A549 (cell line): ENCODE measurements around the gene C1orf105. TPM values are rescaled to one million over a fixed set of nuclear protein-coding genes. Genes with fewer than 3 reads are reported as not detected.
A peak's percentile ranks its signal among the peaks of the same experiment; 100 is the strongest.

Source experiments
- ATAC-seq, 2 experiments: fragments of 200-7000 bp in 1 of 2; fragments of >200 bp in 1 of 2; cut with Nextera tagmentation in 1 of 2; cut with Tn5 transposase in 1 of 2; 3 replicates each; pipeline versions ENCODE4 v1.8.0 to v1.9.1; 2018 to 2020; ENCODE audit warnings: mild to moderate bottlenecking in 1 of 2, moderate library complexity in 1 of 2
- CTCF ChIA-PET: fragments of 300-600 bp; sonication (Branson Sonifier 250); formaldehyde crosslinking; extraction: SDS; loops from one replicate; lab custom pipeline; 2021; ENCODE audit warnings: antibody characterized with exemption, inconsistent platforms; lab: Yijun Ruan, JAX
- POLR2A ChIA-PET: fragments of 350-600 bp; formaldehyde crosslinking; extraction: SDS; loops from one replicate; lab custom pipeline; 2021; ENCODE audit warnings: antibody characterized with exemption, inconsistent platforms; lab: Yijun Ruan, JAX
- DNase-seq, 2 experiments: peaks; one replicate each; pipeline versions ENCODE4 v3.0.0 to v3.0.0-alpha.2; 2011 to 2016; ENCODE audit warnings: low read depth in 1 of 2, low spot score in 1 of 2
- FAIRE-seq: peaks from 2 replicates; lab custom pipeline; 2011; peaks lifted over from hg19 to GRCh38; lab: Jason Lieb, UNC
- H3K27ac ChIP-seq, 2 experiments: fragments of >200 bp; sonication (Bioruptor Twin); formaldehyde crosslinking; 3 replicates each; pipeline ENCODE4 v1.5.1; 2016 to 2017
- H3K4me1 ChIP-seq: fragments of >200 bp; sonication (Bioruptor Twin); formaldehyde crosslinking; 3 replicates; pipeline ENCODE4 v1.6.1; 2016
- H3K4me2 ChIP-seq: fragments of >200 bp; sonication (Bioruptor Twin); formaldehyde crosslinking; 3 replicates; pipeline ENCODE4 v1.6.1; 2016
- H3K4me3 ChIP-seq: fragments of >200 bp; sonication (Bioruptor Twin); formaldehyde crosslinking; 3 replicates; pipeline ENCODE4 v1.5.1; 2016
- H3K9me3 ChIP-seq: fragments of >200 bp; sonication (Bioruptor Twin); formaldehyde crosslinking; 3 replicates; pipeline ENCODE4 v1.6.1; 2016
- BHLHE40 ChIP-seq: IDR thresholded peaks from 2 replicates; pipeline ENCODE4 v1.6.1; 2012; ENCODE audit warnings: low read depth, low read length, inconsistent platforms
- CHD2 ChIP-seq: fragments of 150-350 bp; IDR thresholded peaks from 2 replicates; pipeline ENCODE4 v1.6.1; 2014; ENCODE audit warnings: low read length; ENCODE audit not compliant: partially characterized antibody
- CHD4 ChIP-seq: fragments of 200-600 bp; sonication (generic); IDR thresholded peaks from 2 replicates; pipeline ENCODE4 v1.6.1; 2016; ENCODE audit warnings: antibody characterized with exemption, mild to moderate bottlenecking, borderline replicate concordance
- EHF ChIP-seq: fragments of 250-450 bp; sonication (Bioruptor Pico); IDR thresholded peaks from 2 replicates; pipeline ENCODE4 v1.5.0; 2020; ENCODE audit warnings: mild to moderate bottlenecking
- ELK1 ChIP-seq: fragments of 150-350 bp; IDR thresholded peaks from 2 replicates; pipeline ENCODE4 v1.6.1; 2014; ENCODE audit warnings: low read depth, mild to moderate bottlenecking, low read length
- HDAC2 ChIP-seq: fragments of 200-600 bp; sonication (generic); IDR thresholded peaks from 2 replicates; pipeline ENCODE4 v1.6.1; 2016
- HMGXB4 ChIP-seq: fragments of 250-450 bp; sonication (Bioruptor Pico); IDR thresholded peaks from 2 replicates; pipeline ENCODE4 v1.5.0; 2021; ENCODE audit warnings: mild to moderate bottlenecking, moderate library complexity, borderline replicate concordance
- HOXB13 ChIP-seq: fragments of 250-450 bp; sonication (Bioruptor Pico); IDR thresholded peaks from 2 replicates; pipeline ENCODE4 v1.5.0; 2020; ENCODE audit warnings: low read depth, mild to moderate bottlenecking, moderate library complexity
- JUNB ChIP-seq: fragments of >200 bp; sonication (Bioruptor Twin); formaldehyde crosslinking; IDR thresholded peaks from 2 replicates; pipeline ENCODE4 v1.6.1; 2016
- KDM5A ChIP-seq: fragments of 200-600 bp; sonication (generic); IDR thresholded peaks from 2 replicates; pipeline ENCODE4 v1.6.1; 2016; ENCODE audit warnings: antibody characterized with exemption, mild to moderate bottlenecking
- NFE2L2 ChIP-seq: fragments of 150-350 bp; conservative IDR thresholded peaks from 2 replicates; pipeline ENCODE4 v1.6.1; 2014; ENCODE audit warnings: low read length
- PBX3 ChIP-seq: IDR thresholded peaks from 2 replicates; pipeline ENCODE4 v1.6.1; 2012
- POLR2A ChIP-seq: IDR thresholded peaks from 2 replicates; pipeline ENCODE4 v1.6.1; 2012; ENCODE audit warnings: mild to moderate bottlenecking, low read length
- POLR2AphosphoS2 ChIP-seq: conservative IDR thresholded peaks from 2 replicates; pipeline ENCODE4 v1.6.1; 2012; ENCODE audit warnings: low read length, improper control_type of control experiment, inconsistent platforms
- RARB ChIP-seq: fragments of 250-450 bp; sonication (Bioruptor Pico); IDR thresholded peaks from 2 replicates; pipeline ENCODE4 v1.8.0; 2021; ENCODE audit warnings: mild to moderate bottlenecking, moderate library complexity
- RCOR1 ChIP-seq: fragments of 150-350 bp; IDR thresholded peaks from 2 replicates; pipeline ENCODE4 v1.6.1; 2014; ENCODE audit warnings: antibody characterized with exemption, low read length, low read depth
- REST ChIP-seq: fragments of 200-600 bp; sonication (generic); IDR thresholded peaks from 2 replicates; pipeline ENCODE4 v1.6.1; 2016; ENCODE audit warnings: antibody characterized with exemption, mild to moderate bottlenecking, moderate library complexity
- RNF2 ChIP-seq: fragments of 200-600 bp; sonication (generic); IDR thresholded peaks from 2 replicates; pipeline ENCODE4 v1.6.1; 2016; ENCODE audit warnings: low read depth, mild to moderate bottlenecking, antibody characterized with exemption, moderate library complexity, borderline replicate concordance
- SMC3 ChIP-seq: fragments of >200 bp; sonication (Bioruptor Twin); formaldehyde crosslinking; IDR thresholded peaks from 3 replicates; pipeline ENCODE4 v1.6.1; 2018; ENCODE audit warnings: inconsistent platforms
- SREBF2 ChIP-seq: fragments of 450-650 bp; IDR thresholded peaks from 2 replicates; pipeline ENCODE4 v1.6.1; 2014; ENCODE audit warnings: mild to moderate bottlenecking, moderate library complexity
- TFCP2L1 ChIP-seq: fragments of 250-450 bp; sonication (Bioruptor Pico); IDR thresholded peaks from 2 replicates; pipeline ENCODE4 v1.5.0; 2021; ENCODE audit warnings: mild to moderate bottlenecking
- ZFP36 ChIP-seq: fragments of 450-650 bp; IDR thresholded peaks from 2 replicates; pipeline ENCODE4 v1.6.1; 2014; ENCODE audit warnings: borderline replicate concordance; ENCODE audit not compliant: partially characterized antibody
- ZSCAN20 ChIP-seq: fragments of 250-450 bp; sonication (Bioruptor Pico); IDR thresholded peaks from 2 replicates; pipeline ENCODE4 v1.8.0; 2022; ENCODE audit warnings: mild to moderate bottlenecking, moderate library complexity
- WGBS: methylation state at CpG from one replicate; pipeline ENCODE4 v1.1.6; 2017; ENCODE audit errors: missing lambda C conversion rate; 5-methylcytosine and 5-hydroxymethylcytosine counted together
- polyA plus RNA-seq, 4 experiments: library from polyadenylated mRNA; depleted of rRNA in 3 of 4; stranded (reverse); fragments of >200 nt; fragmentation: RNase III in 1 of 4; extraction: RNeasy Plus Mini Kit Qiagen cat#74134 plus additional on column Dnase treatment in 1 of 4; gene quantifications; 2 replicates in 3 of 4; 3 replicates in 1 of 4; pipeline ENCODE4 v1.2.3, GENCODE V29; 2011 to 2017
- TF ChIP-seq, protein P1 (sequence below): fragments of >200 bp; sonication (Bioruptor Twin); formaldehyde crosslinking; IDR thresholded peaks from 3 replicates; pipeline ENCODE4 v1.6.1; 2016
- TF ChIP-seq, protein P2 (sequence below): fragments of 250-450 bp; sonication (Bioruptor Pico); IDR thresholded peaks from 2 replicates; pipeline ENCODE4 v1.5.0; 2020; ENCODE audit warnings: low read depth, mild to moderate bottlenecking, moderate library complexity

Gene C1orf105
- polyA plus RNA-seq, 2 of the 4 experiments (the other 2 are of a cell fraction), result 0.40 TPM; not detected in 1

- ATAC-seq (no peak), FAIRE-seq (no peak), DNase-seq (no peak)
- WGBS, result 62% methylated on average over 3 of the region's 3 CpGs
- no peak for TF ChIP-seq ZFP36
- H3K27ac ChIP-seq, result peak overlapping the region; percentile 94 to 98
- H3K4me1 ChIP-seq, result peaks cover 17% of the 10 kb centered on the region
- peak overlapping the region; percentile 88 for H3K4me2 ChIP-seq
- H3K4me3 ChIP-seq, result peak overlapping the region; percentile 92
- CTCF ChIA-PET, result interaction anchor here (0.6 to 4.8 kb wide), 14 partner anchors 8 to 642 kb away, joined by 3 to 28 read pairs (median 4); no protein-coding TSS in a partner anchor
- POLR2A ChIA-PET, result no interaction called here
- H3K9me3 ChIP-seq, result no peaks in the 10 kb centered on the region
These were observed 22.5 kb downstream of the C1orf105 start for GRCh38 chr1:172442843-172443565.

DNA sequence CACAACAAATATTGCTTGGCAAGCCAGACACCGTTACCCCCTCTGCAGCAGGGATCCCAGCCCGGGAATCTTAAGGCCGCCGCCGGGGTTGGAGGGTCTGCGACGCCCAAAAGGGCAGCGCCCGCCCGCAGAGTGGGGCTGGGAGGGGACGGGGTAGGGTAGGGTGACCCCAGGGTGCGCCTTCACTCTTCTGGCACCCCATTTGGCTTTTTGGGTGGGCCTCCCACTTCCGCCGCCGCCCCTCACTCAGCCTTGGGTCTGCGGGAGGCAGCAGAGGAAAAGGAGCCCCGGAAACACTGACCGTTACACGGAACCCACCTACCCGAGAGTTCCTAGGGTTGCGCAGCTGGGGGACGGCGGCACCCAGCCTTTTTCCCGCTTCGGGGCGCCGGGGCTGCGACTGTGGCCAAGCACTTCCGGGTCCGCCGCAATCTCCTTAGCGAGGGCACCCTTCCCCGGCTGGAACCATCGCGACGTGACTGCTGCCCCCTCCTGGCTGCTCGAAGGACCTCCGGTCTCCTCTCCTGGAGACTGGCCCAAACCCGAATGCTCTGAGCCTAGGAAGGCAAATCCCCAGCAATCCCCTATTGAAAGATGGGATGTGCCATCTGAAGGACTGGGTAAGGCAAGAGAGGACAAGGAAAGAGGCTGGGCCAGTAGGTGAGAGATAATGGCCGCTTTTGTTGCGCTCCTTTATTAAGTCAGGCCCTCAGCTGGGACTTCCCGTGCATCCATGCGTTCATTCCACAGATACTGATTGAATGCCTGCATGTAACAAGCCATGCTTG lies 23.4 kb downstream of the C1orf105 start, which contains the start of gene PIGC:
TSS of gene PIGC (minus strand) at position 404 of the 788 bp plus-strand sequence. CDS start 1,447 bp downstream, outside the sequence.
- FAIRE-seq (no peak), ATAC-seq (peak; percentile 97 to 99), DNase-seq (peak; percentile 90)
- Histone ChIP-seq H3K4me3 (peak within 1 kb of the TSS; percentile 92), H3K4me2 (peak within 1 kb of the TSS; percentile 88), H3K27ac (peak within 1 kb of the TSS; percentile 94 to 98), H3K4me1 (peaks cover 25% of the 10 kb centered on the region), H3K9me3 (no peaks in the 10 kb centered on the region)
- POLR2A ChIA-PET, result no interaction called here
- CTCF ChIA-PET, result interaction anchor here (0.6 to 4.8 kb wide), 23 partner anchors 9 to 677 kb away, joined by 3 to 28 read pairs (median 3); no protein-coding TSS in a partner anchor
- 14% methylated on average over 19 of the region's 43 CpGs for WGBS
- TF ChIP-seq NFE2L2 (no peak), POLR2AphosphoS2 (no peak), CHD2 (no peak), SREBF2 (no peak), REST (no peak), POLR2A (peak; percentile 59), ZFP36 (no peak), JUNB (no peak), HOXB13 (CRISPR knock-in tag) (no peak), TFCP2L1 (no peak), CHD4 (no peak), RARB (CRISPR knock-in tag) (no peak), KDM5A (no peak), BHLHE40 (no peak), PBX3 (no peak), RCOR1 (no peak), HMGXB4 (no peak), EHF (no peak), ZSCAN20 (CRISPR knock-in tag) (no peak), ELK1 (no peak), SMC3 (peak; percentile 81), RNF2 (no peak), HDAC2 (no peak)
- TF ChIP-seq, protein P1, sequence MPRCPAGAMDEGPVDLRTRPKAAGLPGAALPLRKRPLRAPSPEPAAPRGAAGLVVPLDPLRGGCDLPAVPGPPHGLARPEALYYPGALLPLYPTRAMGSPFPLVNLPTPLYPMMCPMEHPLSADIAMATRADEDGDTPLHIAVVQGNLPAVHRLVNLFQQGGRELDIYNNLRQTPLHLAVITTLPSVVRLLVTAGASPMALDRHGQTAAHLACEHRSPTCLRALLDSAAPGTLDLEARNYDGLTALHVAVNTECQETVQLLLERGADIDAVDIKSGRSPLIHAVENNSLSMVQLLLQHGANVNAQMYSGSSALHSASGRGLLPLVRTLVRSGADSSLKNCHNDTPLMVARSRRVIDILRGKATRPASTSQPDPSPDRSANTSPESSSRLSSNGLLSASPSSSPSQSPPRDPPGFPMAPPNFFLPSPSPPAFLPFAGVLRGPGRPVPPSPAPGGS, result peak; percentile 52; the same call in 2 of the 3 replicates
- TF ChIP-seq, protein P2, sequence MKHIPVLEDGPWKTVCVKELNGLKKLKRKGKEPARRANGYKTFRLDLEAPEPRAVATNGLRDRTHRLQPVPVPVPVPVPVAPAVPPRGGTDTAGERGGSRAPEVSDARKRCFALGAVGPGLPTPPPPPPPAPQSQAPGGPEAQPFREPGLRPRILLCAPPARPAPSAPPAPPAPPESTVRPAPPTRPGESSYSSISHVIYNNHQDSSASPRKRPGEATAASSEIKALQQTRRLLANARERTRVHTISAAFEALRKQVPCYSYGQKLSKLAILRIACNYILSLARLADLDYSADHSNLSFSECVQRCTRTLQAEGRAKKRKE (CRISPR knock-in tag), result no peak
